EL (cell line): ENCODE results near the gene EIF4A2.

Experiments used
- DNase-seq: peaks from one replicate; pipeline ENCODE4 v3.0.0-alpha.2; 2016

Gene EIF4A2

DNA sequence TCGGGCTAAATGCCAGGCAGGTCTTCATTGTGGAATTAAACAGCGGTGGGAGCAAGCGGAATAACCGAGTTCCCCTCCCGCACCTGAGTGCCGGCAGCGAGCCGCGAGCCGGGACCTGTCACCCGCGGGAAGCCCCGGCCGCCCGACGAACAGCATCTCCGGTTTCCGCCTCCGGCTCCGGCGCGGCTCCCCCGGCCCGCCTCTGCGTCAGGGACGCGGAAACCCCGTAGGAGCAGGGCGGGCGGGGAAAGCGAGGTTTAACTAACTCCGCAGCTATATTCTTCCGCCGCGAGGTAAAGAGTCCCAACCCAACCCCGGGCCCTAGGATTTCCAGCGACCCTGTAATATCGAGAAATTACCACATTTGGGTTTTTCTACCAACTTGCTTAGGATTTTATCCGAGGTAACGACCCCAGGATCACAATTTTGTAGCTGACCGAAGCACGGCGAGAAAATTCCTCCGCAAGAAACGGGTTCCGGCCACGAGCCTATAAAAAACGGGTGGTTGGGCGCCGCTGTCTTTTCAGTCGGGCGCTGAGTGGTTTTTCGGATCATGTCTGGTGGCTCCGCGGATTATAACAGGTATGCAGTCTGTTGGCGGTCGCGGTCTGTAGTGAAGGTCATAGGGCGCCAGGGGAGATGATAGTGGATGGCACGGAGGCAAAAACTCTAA lies at the start of gene EIF4A2:
Gene EIF4A2, plus strand, starts transcription at position 520 of the 673 bp plus-strand sequence. Its CDS starts 34 bp downstream, at position 554.
- DNase-seq: peak; percentile 88

DNA sequence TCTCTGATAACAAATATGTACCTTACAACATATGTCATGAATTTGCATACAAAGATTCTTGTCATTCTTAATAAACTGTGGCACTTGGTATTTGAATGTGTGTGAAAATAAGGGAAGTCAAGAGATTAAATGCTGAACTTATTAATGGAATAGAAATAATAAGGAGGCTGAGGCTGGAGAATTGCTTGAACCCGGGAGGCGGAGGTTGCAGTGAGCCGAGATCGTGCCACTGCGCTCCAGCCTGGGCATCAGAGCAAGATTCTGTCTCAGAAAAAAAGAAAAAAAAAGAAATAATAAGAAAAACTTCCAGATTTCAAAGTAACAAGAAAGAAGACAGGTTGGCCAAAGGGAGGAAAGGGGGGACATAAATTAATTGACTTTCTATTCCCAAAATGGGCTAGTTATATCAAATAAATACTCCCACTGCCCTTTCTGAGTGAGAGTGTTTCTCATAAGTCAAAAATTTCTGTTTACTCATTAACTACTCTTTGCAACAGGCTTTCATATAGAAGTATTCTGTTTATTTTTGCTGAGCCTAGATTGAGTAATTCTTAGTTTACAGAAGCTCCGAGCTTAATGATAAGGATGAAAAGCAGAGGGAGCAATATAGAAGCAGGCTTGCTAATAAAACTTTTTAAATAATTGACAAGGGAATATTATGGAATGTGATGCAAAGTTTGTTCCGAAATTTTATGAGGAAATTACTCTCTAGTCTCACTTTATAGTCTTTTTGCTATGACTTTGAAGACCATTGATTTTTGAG lies 40.6 kb upstream of the EIF4A2 start:
- no peak for DNase-seq

DNA sequence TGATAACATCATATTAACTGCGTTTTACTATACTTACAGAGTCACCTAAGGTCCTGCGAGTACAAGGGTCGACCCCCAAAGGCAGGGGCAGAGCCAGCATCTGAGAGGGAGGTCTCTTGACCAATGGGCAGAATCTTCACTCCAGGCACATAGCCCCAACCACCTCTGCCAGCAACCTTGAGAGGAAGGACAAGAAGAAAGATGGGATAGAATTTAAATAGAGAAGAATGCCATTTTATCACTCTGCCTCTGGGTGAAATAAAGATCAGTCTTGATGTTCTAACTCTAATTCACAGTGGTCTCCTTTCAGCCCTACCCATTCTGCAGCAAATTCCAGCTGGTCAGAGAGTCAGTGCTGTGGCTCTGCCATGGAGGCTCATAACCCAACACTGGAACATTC lies 39.7 kb upstream of the EIF4A2 start:
- DNase-seq: no peak

DNA sequence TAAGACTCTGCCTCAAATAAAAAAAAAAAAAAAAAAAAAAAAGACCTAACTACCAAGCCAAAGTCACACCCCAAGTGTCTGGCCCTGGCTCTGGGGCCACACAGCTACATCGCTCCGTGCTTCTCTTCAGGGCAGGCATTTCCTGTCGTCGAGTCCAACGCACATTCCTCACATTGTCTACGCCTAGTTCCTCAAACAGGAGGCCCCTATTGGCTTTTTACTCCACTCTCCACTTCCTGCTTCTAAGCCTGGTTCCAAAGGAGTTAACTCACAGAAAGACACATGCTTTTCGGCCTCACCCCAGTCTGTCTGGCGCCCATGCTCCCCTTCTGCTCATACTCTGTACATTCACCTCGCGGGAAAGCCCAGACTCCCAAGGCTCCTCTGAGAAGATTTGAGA lies 37.4 kb upstream of the EIF4A2 start:
- peak; percentile 89 for DNase-seq

DNA sequence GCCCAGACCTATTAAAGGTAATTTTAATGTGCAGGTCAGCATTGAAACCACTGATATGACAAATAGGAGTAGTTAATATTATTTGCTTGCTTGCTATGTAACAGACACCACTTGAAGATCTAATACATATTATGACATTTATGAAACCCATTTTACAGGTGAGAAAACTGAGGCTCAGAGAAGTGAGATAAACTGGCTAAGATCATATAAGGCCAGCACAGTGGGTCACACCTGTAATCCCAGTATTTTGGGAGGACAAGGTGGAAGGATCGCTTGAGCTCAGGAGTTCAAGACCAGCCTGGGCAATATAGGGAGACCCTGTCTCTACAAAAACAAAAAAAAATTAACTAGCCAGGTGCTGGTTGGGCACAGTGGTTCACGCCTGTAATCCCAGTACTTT lies 33.1 kb upstream of the EIF4A2 start:
- DNase-seq: no peak

DNA sequence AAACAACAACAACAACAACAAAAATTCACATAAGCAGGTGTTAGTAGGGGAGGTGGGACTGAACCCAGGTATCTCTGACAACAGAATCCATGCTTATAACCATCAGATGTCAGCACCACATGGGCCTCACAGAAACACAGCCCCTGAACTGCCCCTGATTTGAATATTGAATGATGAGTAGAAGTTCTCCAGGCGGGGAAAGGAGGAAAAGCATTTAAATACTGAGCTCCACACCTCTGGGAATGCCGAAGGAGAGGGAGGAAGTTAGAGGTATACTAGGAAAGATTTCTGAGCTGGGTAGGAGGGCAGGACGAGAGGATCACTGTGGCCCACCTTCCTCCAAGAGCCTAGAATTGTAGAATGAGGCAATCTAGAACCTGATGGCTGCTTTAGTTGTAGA lies 31.9 kb upstream of the EIF4A2 start:
- DNase-seq: no peak

DNA sequence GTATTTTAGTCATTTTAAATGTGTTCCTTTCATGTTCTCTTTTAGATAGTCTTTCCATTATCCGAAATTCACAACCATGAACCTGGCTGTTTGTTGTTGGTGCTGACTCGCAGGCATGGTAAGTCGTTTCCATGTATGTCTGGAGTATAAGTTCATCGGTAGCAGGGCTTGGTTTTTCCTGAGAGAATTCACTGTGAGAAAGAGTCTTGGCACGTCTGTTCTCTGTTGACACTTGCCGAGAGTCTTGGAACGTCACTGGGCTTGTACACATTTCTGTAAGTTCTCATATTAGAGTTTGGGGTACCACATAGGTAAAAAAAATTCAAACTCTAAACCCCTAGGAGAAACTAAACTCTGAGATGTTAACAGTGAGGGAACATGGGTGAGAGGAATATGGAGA lies 29.4 kb upstream of the EIF4A2 start:
- DNase-seq: no peak

DNA sequence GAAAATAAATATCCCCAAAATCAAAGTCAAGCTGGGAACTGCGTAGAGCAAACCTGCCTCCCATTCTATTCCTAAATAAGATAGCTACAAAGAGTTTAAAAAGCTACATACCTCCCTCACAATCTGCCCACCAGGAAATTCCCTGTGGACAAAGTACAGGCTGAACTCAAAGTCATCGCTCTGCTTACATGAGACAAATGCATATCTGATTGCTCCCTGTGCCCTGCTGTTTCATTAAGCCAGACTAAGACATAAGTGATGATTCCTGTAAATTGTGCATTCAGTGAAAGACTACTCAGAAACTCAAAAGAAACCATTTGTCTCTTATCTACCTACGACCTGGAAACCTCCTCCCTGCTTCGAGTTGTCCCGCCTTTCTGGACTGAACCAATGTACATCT lies 28.5 kb upstream of the EIF4A2 start:
- DNase-seq: no peak

DNA sequence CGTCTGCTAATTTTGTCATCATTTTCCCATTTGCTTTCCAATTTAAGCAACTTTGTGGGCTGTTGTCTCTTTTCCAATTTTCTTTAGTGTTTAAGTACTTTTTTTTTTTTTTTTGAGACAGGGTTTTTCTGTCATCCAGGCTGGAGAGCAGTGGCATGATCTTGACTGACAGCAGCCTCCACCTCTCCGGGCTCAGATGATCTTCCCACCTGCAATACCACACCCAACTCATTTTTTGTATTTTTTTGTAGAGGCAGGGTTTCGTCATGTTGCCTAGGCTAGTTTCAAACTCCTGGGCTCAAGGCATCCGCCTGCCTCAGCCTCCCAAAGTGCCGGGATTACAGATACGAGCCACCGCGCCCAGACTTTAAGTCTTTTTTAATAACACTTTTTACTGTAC lies 26.2 kb upstream of the EIF4A2 start:
- no peak for DNase-seq

DNA sequence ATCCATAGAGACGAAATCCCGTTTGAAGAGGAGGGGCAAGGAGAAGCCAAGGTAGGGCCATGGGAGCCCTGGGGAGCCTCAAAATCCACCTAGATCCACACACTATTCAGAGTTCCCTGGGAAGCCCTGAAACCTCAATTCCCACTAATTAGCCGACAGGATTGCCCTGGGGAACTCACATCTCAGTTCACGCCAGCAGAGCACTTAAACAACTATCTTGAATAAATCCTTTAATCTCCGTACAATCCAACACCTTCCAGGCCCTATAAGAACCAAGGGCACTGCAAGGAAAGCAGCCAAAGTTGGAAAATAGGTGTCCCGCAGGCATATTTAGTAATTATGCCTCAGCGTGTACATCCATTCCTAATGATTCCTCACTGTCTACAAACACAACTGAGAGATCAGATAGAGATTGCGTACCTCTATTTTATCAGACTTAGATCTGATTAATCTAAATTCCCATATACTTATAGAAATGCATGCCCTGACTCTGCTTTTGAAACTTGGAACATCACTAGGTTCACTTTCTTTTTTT lies 25.6 kb upstream of the EIF4A2 start:
- no peak for DNase-seq

DNA sequence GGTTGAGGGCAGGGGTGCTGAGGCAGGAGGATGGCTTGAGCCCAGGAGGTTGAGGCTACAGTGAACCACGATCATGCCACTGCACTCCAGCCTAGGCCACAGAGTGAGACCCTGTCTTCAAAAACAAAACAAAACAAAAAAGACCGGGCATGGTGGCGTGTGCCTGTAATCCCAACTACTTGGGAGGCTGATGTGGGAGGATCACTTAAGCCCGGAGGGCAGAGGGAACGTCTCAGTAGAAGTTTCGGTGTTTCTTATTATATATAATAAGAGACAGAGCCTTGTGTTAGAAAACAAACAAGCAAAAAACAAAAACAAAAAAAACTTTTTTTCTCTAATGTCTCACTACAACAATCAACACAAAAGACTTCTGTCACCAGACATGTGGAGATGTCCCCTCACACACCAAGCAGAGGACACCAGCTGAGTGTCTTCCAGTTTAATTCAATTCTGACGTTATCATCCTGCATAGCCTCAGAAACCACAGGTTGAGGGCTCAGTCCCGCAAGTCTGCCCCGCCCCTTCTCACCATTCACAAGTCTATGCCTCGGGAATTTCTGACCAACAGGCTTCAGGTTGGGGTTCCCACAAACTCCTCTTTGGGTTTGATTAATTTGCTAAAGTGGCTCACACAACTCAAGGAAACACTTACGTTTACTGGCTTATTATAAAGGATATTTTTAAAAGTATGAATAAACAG lies 24.0 kb upstream of the EIF4A2 start:
- no peak for DNase-seq

DNA sequence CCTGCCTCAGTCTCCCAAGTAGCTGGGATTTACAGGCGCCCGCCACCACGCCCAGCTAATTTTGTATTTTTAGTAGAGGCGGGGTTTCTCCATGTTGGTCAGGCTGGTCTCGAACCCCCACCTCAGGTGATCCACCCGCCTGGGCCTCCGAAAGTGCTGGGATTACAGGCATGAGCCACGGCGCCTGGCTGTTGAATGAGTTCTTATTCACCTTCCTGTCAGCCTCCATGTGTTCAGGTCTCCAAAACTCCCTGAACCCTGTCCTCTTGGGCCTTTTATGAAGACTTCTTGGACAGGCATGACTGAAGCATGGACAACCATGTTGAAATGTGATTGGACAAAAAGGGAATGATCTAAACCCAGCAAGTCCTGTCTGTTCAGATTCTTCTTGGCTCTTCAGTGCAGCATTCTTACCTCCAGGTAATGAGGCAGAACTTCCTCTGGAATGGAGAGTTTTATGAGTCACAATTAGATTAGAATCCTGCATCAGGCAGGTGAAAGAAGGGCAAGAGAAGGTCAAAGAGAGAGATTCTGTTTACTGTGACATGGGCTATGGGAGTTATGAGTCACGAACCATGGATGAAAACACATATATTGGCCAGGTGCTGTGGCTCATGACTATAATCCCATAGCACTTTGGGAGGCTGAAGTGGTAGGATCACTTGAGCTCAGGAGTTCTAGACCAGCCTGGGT lies 23.1 kb upstream of the EIF4A2 start:
- no peak for DNase-seq

DNA sequence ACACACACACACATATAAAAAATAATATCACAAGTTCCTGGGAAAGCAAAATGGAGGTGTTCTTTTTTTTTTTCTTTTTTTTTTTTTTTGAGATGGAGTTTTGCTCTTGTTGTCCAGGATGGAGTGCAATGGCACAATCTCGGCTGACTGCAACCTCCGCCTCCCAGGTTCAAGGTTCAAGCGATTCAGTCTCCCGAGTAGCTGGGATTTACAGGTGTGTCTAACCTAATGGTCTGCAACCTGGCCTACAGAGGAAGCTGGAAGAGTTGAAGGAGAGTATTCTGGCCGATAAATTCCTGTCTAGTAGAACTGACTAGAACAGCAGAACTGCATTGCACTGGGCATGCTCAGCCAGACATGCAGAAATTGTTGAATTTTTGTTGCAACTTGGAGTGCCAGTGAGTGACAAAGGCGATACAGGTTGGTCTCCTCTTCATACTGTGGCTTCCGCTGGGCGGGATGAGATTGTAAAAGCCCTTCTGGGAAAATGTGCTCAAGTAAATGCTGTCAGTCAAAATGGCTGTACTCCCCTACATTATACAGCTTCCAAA lies 22.4 kb upstream of the EIF4A2 start:
- no peak for DNase-seq

DNA sequence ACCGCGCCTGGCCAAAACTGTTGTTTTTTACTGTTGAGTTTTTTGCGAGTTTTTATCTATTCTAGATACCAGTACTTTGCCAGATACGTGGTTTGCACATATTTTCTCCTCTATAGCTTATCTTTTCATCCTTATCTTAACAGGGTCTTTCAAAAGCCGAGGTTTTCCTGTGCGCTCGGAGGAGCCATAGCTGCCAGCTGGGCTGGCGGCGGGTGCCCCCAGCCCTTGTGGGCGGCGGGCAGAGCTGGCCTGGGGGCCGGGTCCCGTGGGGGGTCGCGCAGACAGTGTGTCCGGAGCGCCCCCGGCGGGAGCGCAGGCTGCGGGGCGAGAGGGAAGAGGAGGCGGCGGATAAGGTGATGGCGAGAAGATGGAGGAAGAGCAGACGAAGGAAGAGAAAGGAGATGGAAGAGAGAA lies 11.1 kb upstream of the EIF4A2 start:
- DNase-seq: no peak

DNA sequence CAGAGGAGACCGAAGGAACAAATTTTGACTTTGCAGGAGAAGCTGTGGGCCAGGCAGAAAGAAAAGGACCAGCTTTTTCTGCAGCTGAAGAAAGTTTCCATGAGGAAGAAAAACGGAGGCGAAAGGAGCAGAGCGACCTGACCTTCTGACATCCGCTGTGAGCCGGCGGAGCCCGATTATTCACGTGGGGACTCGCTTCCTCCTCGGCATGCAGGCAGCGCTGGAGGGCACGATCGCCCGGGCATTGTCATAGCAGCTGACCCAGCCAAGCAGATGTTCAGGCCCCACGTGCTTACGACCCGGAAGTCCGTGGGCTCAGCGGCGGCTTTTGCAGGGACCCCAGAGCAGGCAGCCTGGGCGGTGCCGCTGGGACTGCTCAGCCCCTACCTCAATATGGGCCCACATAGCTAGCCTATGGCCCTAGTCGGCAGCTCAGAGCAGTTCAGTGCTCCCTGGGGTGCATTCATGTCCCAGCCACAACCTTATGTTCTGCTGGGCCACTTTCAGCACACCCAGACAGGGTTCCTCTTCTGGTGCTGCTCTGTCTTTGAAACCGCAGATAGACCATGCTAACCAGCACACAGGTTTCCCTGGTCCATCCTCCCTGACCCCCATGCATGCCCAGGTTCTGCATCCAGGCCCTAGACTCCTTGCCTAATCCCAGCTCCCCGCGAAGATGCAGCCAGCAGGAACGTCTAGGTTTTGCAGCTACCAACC lies 10.5 kb upstream of the EIF4A2 start:
- DNase-seq: peak; percentile 72

DNA sequence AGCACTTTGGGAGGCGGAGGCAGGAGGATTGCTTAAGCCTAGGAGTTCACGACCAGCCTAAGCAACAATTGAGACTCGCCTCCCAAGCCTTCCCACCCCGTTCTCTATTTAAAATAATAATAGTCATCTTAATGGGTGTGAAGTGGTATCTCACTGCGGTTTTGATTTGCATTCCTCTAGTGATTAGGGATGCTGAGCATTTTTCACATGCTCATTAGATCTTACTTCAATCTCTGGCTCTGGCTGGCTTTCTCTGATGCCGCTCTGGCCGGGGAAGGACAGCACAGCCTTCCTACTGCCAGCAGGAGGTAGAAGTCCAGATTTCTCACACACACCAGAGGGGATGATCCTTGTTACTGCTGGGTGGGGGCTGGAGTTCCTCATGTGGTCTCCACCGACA lies 7.4 kb upstream of the EIF4A2 start:
- no peak for DNase-seq

DNA sequence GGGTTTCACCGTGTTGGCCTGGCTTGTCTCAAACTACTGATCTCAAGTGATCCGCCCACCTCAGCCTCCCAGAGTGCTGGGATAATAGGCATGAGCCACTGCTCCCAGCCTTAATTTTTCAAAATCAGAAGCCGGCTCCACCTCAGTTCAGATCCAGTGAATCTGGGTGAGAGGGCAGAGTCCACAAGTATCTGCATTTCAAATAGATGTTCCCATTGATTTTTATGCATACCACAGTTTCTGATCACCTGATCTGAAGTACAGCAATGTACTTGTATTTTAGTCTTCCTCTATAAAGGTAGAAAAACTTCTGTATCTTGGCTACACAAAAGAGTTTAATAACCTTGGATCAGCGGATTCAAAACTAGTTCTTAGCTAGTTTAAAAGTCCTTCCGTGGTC lies 4.2 kb upstream of the EIF4A2 start:
- no peak for DNase-seq

DNA sequence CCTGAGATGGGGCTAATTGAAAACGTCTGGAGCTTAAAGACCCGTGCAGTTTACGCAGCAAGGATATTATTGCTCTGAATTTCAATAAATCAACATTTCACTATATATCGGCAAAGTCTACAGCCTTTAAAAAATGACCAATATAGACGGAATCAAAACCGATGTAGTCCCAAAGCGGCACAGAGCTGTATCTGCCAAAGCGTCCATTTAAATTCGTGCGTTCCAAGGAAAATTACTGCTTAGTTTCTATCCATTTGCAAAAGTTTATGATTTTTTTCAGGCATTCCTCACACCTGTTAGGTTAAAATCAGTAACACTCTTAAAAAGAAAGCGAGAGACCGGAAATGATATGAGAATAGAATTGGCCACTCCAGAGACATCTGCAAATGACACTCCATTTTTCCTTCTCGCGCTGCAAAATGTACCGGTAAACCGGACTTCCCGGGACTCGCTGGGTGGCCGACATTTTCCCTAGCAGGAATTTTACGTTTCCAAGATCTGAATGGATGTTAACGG lies 777 bp upstream of the EIF4A2 start:
- DNase-seq: no peak

DNA sequence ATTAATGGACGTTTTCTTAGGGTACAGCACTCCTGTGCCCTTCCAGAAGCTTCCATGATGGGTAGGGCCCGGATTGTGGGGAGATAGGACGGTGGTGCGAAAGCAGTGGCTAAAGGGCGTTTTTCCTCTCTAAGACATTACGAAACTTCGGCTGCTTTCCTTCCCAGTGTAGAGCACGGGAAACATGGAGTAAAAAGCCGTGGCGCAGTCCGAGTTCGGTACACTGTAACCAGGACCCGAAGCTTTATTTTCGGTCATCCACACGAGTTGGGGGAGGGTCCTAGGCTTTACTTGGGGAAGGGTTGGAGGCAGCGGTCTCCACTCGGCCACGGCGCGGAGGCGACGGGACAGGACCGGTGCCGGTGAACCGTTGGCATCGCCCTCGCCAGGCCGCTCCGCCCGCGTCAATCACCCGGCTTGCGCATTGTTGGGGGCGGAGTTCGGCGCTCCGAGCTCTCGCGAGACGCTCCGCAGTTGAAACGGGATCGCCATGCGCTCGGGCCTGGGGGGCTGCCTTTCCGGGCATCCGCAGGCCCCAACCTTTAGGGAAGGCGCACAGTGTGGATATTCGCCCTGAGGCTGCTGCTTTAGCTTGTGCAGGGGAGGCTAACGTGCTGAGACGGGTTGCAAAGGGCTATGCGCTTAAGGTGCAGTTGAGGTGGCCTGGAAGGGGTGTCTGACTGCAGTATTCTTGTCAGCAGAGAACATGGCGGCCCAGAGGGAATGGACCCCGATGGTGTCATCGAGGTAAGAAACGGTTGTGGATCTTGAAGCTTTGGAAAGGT lies 546 bp downstream of the EIF4A2 start:
- peak; percentile 62 for DNase-seq

DNA sequence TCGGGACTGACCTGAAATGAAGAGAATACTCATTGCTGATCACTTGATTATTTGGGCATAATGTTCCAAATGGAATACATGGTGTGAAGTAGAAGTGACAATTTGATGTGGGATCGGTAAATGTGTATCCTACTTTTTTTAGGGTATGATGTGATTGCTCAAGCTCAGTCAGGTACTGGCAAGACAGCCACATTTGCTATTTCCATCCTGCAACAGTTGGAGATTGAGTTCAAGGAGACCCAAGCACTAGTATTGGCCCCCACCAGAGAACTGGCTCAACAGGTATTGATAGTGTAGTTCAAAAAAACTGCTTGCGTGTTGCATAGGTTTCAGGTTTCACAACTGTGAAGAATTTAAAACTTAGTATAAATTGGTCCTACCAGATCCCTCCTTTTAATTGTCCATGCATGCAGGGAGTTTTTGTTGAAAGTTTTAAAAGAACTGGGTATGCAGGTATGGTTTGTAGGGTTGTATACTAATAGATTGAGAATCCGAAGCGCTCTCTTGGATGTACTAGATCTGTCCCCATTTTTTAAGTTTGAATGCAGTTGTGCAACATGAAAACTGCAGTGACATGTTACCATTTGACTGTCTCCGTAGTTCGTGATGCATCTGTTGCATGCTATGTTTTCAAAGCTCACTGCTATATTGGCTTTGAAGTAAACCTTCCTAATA lies 1.6 kb downstream of the EIF4A2 start:
- DNase-seq: peak; percentile 13
